GM19035 (cell line): Measurements from ENCODE around the gene FOXC1.

Experiments
- ATAC-seq: cut with Tn5 transposase; IDR thresholded peaks from one replicate; pipeline ENCODE4 v1.9.1; 2021; ENCODE audit not compliant: unreplicated experiment

Gene FOXC1

GRCh38 chr6:1640476-1640875 lies 30.8 kb downstream of the FOXC1 start:
- no peak for ATAC-seq

- no peak for ATAC-seq
Measured at GRCh38 chr6:1641343-1641885, 31.7 kb downstream of the FOXC1 start.

GRCh38 chr6:1643111-1643510 lies 33.4 kb downstream of the FOXC1 start:
- ATAC-seq, result no peak

GRCh38 chr6:1643830-1644445 lies 34.2 kb downstream of the FOXC1 start:
- no peak for ATAC-seq

GRCh38 chr6:1644516-1645060 lies 34.9 kb downstream of the FOXC1 start:
- no peak for ATAC-seq

GRCh38 chr6:1645466-1646185 lies 35.9 kb downstream of the FOXC1 start:
- no peak for ATAC-seq

- no peak for ATAC-seq
Measured at GRCh38 chr6:1651362-1651761, 41.6 kb downstream of the FOXC1 start.

- ATAC-seq, result no peak
Measured at GRCh38 chr6:1652842-1653241, 43.1 kb downstream of the FOXC1 start.

- ATAC-seq, result no peak
Measured at GRCh38 chr6:1654054-1654453, 44.3 kb downstream of the FOXC1 start.

GRCh38 chr6:1657116-1657770 lies 47.5 kb downstream of the FOXC1 start:
- ATAC-seq, result no peak

- no peak for ATAC-seq
Measured at GRCh38 chr6:1657771-1658165, 48.1 kb downstream of the FOXC1 start.

- ATAC-seq, result no peak
Measured at GRCh38 chr6:1658212-1659005, 48.7 kb downstream of the FOXC1 start.

- no peak for ATAC-seq
Measured at GRCh38 chr6:1659816-1660215, 50.1 kb downstream of the FOXC1 start.

GRCh38 chr6:1662534-1662933 lies 52.8 kb downstream of the FOXC1 start:
- ATAC-seq, result no peak
